HepG2 (cell line): ENCODE data around the gene PIP4K2B. TPM values are rescaled to one million over a fixed set of nuclear protein-coding genes. Genes with fewer than 3 reads are reported as not detected.

Experiments
- CREB1 ChIP-seq, 2 experiments: fragments of 450-650 bp in 1 of 2; IDR thresholded peaks; 2 replicates each; pipeline ENCODE4 v1.6.1; 2016 to 2017; ENCODE audit warnings: control low read depth in 1 of 2, mild to moderate bottlenecking in 1 of 2, missing compliant biosample characterization in 1 of 2, missing genetic modification characterization in 1 of 2
- CSRNP1 ChIP-seq: sonication (generic); formaldehyde crosslinking; IDR thresholded peaks from 2 replicates; pipeline ENCODE4 v1.8.1; 2023; ENCODE audit warnings: mild to moderate bottlenecking, missing genetic modification reagents
- DNMT3B ChIP-seq: conservative IDR thresholded peaks from 2 replicates; pipeline ENCODE4 v1.6.1; 2016; ENCODE audit warnings: missing biosample characterization, control low read depth
- GZF1 ChIP-seq: sonication (generic); formaldehyde crosslinking; IDR thresholded peaks from 2 replicates; pipeline ENCODE4 v1.5.1; 2020; ENCODE audit warnings: mild to moderate bottlenecking, missing genetic modification reagents
- ISX ChIP-seq: sonication (generic); formaldehyde crosslinking; conservative IDR thresholded peaks from 2 replicates; pipeline ENCODE4 v1.5.0; 2020; ENCODE audit warnings: missing genetic modification reagents
- MAFF ChIP-seq: IDR thresholded peaks from 2 replicates; pipeline ENCODE4 v1.6.1; 2011; ENCODE audit warnings: low read depth, low read length, improper control_type of control experiment
- MAZ ChIP-seq, 2 experiments: sonication (generic) in 1 of 2; formaldehyde crosslinking in 1 of 2; IDR thresholded peaks; 2 replicates each; pipeline versions ENCODE4 v1.5.0 to v1.6.1; 2012 to 2020; ENCODE audit warnings: low read depth in 2 of 2, mild to moderate bottlenecking in 2 of 2, borderline replicate concordance in 1 of 2, improper control_type of control experiment in 1 of 2, low read length in 1 of 2, missing genetic modification reagents in 1 of 2, moderate library complexity in 1 of 2
- MBNL3 ChIP-seq: fragments of 250-450 bp; sonication (Bioruptor Pico); conservative IDR thresholded peaks from 2 replicates; pipeline ENCODE4 v1.8.0; 2022; ENCODE audit warnings: mild to moderate bottlenecking, inconsistent platforms
- NR3C1 ChIP-seq: sonication (generic); formaldehyde crosslinking; IDR thresholded peaks from 2 replicates; pipeline ENCODE4 v1.4.0; 2020; ENCODE audit warnings: missing genetic modification reagents
- RNF219 ChIP-seq: sonication (generic); formaldehyde crosslinking; IDR thresholded peaks from 2 replicates; pipeline ENCODE4 v1.5.0; 2020; ENCODE audit warnings: mild to moderate bottlenecking, missing genetic modification reagents
- SIN3A ChIP-seq: IDR thresholded peaks from 2 replicates; pipeline ENCODE4 v1.6.1; 2011; ENCODE audit warnings: low read depth, mild to moderate bottlenecking, control low read depth, low read length, borderline replicate concordance
- SP1 ChIP-seq, 2 experiments: fragments of 450-650 bp in 1 of 2; sonication (generic) in 1 of 2; formaldehyde crosslinking in 1 of 2; IDR thresholded peaks; 2 replicates each; pipeline versions ENCODE4 v1.4.0 to v1.6.1; 2016 to 2020; ENCODE audit warnings: missing genetic modification reagents in 1 of 2
- TCF7 ChIP-seq: sonication (generic); IDR thresholded peaks from 2 replicates; pipeline ENCODE4 v1.6.1; 2016; ENCODE audit warnings: antibody characterized with exemption, low read depth
- ZNF503 ChIP-seq: sonication (generic); formaldehyde crosslinking; IDR thresholded peaks from 2 replicates; pipeline ENCODE4 v1.4.0; 2020; ENCODE audit warnings: missing genetic modification reagents
- ZNF513 ChIP-seq: sonication (generic); formaldehyde crosslinking; conservative IDR thresholded peaks from 2 replicates; pipeline ENCODE4 v1.5.0; 2020; ENCODE audit warnings: missing genetic modification reagents
- ZNF619 ChIP-seq: sonication (generic); formaldehyde crosslinking; IDR thresholded peaks from 2 replicates; pipeline ENCODE4 v1.4.0; 2020; ENCODE audit warnings: mild to moderate bottlenecking, missing genetic modification reagents
- ZNF746 ChIP-seq: sonication (generic); formaldehyde crosslinking; IDR thresholded peaks from 2 replicates; pipeline ENCODE4 v1.8.0; 2022; ENCODE audit warnings: mild to moderate bottlenecking, missing genetic modification reagents
- ZNF800 ChIP-seq: sonication (generic); formaldehyde crosslinking; IDR thresholded peaks from 2 replicates; pipeline ENCODE4 v1.4.0; 2020; ENCODE audit warnings: missing genetic modification reagents
- polyA plus RNA-seq, 8 experiments: library from polyadenylated mRNA; depleted of rRNA in 3 of 8; stranded (reverse) in 7 of 8; unstranded in 1 of 8; fragments of >200 nt; fragmentation: Illumina TruSeq in 4 of 8; extraction: Trizol in 4 of 8; gene quantifications; 2 replicates each; pipeline versions ENCODE4 v1.2.1 to v1.2.3, GENCODE V29; 2011 to 2016; ENCODE audit warnings: low read depth in 4 of 8, missing spikeins in 1 of 8, mixed read lengths in 1 of 8; ENCODE audit not compliant: insufficient read depth in 1 of 8
- total RNA-seq, 5 experiments: library from RNA; depleted of rRNA; stranded (reverse); fragments of >200 nt; fragmentation: Illumina TruSeq; extraction: Trizol; gene quantifications; 2 replicates each; pipeline ENCODE4 v1.2.3, GENCODE V29; 2016; ENCODE audit warnings: low read depth in 1 of 5

Gene PIP4K2B
- total and polyA plus RNA-seq, 2 of the 13 experiments (the other 11 are each of a cell fraction or from before 2014, with no cell fraction given) = 20.4 to 54.0 TPM

GRCh38 chr17:38798614-38799500, 499 bp downstream of the PIP4K2B start (continued):
- no peak for TF ChIP-seq ZNF503 (CRISPR knock-in tag)
- no peak for TF ChIP-seq SIN3A
- no peak for TF ChIP-seq SP1 (IDR thresholded peaks at IDR 0.05)
- no peak for TF ChIP-seq SP1 (CRISPR knock-in tag; IDR thresholded peaks at IDR 0.05)
- TF ChIP-seq MAFF = no peak
- TF ChIP-seq DNMT3B (CRISPR knock-in tag) = 0 out of 2 replicates have a peak, but pooled peaks have one; percentile 42
- TF ChIP-seq CREB1 (IDR thresholded peaks at IDR 0.05) = no peak
- no peak for TF ChIP-seq CREB1 (CRISPR knock-in tag; IDR thresholded peaks at IDR 0.05)
- no peak for TF ChIP-seq MBNL3 (CRISPR knock-in tag)
- TF ChIP-seq ZNF800 = no peak
- TF ChIP-seq ISX (CRISPR knock-in tag) = no peak
- TF ChIP-seq ZNF619 (CRISPR knock-in tag) = peak; percentile 92
- no peak; the same call in 1 of the 2 replicates for TF ChIP-seq CSRNP1 (CRISPR knock-in tag)
- no peak for TF ChIP-seq NR3C1
- no peak; the same call in 1 of the 2 replicates for TF ChIP-seq GZF1 (CRISPR knock-in tag)
- TF ChIP-seq ZNF746 (CRISPR knock-in tag) = peak; percentile 61; the same call in 1 of the 2 replicates
- no peak for TF ChIP-seq ZNF513 (CRISPR knock-in tag)
- no peak for TF ChIP-seq RNF219 (CRISPR knock-in tag)
- TF ChIP-seq MAZ (IDR thresholded peaks at IDR 0.05; ENCODE audit: borderline replicate concordance, low read depth, low read length) = no peak; the same call in 1 of the 2 replicates
- TF ChIP-seq MAZ (CRISPR knock-in tag; IDR thresholded peaks at IDR 0.05; ENCODE audit: low read depth) = peak; percentile 22
- TF ChIP-seq TCF7 = no peak
